GM18505 (cell line): ENCODE measurements around the gene KANTR.
A peak's percentile ranks its signal among the peaks of the same experiment; 100 is the strongest.

Source experiments
- ATAC-seq: cut with Tn5 transposase; IDR thresholded peaks from one replicate; pipeline ENCODE4 v1.9.1; 2021; ENCODE audit not compliant: unreplicated experiment
- POLR2A ChIP-seq: IDR thresholded peaks from 4 replicates; pipeline ENCODE4 v1.6.1; 2011; ENCODE audit warnings: borderline replicate concordance; ENCODE audit not compliant: insufficient read depth, insufficient read length; ENCODE audit errors: extremely low read depth

KANTR gene, protein sequence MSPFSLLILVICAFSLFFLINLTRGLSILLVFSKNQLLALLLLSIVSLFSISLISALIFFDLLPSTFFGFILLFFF

DNA sequence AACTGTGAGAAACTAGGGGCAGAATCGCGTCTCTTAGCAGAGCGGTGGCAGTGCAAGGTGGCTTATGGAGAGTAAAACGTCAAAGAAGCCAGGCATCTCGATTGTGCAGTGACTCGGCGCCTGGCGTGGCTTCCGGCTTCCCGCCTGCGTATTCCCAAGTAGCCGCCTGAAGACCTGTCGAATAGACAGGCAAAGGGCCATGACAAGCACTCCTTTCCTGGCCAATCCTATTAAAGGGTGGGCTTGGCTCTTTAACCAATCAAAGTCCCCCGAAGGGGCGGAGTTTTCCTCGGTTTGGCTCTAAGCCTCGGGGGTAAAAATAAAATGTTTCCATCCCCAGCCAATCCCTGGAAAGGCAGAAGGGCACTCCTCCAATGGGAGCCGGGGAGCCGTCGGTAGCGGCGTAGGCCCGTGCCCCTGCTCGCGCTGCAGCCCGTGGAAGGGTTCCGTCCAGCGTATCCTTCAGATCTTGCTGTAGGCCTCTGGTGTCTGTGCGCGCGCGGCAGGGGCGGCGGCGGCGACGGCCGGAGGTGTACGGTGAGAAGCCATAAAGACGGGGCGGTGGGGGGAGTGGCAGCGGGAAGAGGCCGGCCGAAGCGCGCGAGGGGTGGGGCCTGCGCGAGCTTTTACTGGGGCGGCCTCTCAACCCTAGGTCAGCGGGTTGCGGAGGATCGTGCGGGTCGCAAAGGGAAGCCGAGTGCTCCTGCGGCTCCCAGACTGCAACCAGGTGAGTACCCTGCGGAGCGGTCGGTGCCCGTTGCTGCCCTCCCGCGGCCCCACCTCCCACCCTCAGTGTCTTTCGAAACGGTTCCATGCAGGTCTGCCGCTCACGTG is at the start of gene KANTR:
Gene KANTR (plus strand): TSS at position 395 of the 834 bp plus-strand sequence. CDS start 30,131 bp downstream, outside the sequence.
- peak; percentile 44 for TF ChIP-seq POLR2A
- peak; percentile 69 for ATAC-seq

- no peak for TF ChIP-seq POLR2A
Observed at GRCh38 chrX:53044995-53045394, 48.9 kb upstream of the KANTR start.

DNA sequence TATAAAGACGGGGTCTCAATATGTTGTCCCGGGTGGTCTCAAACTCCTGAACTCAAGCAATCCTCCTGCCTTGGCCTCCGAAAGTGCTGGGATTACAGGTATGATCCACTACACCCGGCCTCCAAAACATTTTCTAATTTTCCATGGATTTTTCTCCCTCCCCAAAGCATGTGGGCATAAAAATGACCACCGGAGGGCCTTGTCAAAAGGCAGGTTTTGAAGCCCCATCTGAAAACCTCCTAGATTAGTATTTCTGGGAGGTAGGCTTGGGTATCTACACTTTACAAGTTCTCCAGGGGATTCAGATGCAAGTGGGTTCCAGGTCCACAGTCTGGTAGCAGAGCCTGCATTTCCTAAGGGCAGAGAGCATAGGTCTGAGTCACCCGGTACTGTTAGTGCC is 46.7 kb upstream of the KANTR start:
- TF ChIP-seq POLR2A = no peak
- ATAC-seq = no peak

More at GRCh38 chrX:53044995-53045394, 48.9 kb upstream of the KANTR start:
- ATAC-seq = no peak

- no peak for TF ChIP-seq POLR2A
- no peak for ATAC-seq
Observed at GRCh38 chrX:53048169-53049126, 45.5 kb upstream of the KANTR start, which contains the start of gene GPR173. Gene GPR173 (plus strand): TSS chrX:53048789. CDS start chrX:53076622, 27,833 bp downstream.

GRCh38 chrX:53049127-53049517 is 44.8 kb upstream of the KANTR start:
- no peak for ATAC-seq
- TF ChIP-seq POLR2A = no peak

DNA sequence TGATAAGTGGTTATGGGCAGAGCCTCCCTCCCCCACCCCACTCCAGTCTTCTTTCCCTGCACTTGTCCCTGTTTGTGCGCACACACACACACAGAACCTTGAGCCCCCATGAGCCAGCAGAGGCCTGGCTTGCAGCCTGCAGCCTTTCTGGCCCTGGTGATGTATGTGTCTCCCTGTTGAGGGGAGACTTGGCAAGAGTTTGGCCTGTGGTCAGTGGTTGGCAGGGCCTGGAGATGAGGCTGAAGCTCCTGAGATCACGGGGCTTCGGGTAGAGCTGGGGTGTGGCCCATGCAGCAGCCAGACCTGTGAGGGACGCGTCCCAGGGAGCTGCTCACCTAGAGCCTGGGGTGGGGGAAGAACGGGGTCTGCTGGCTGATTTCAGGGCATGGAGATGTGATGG is 43.1 kb upstream of the KANTR start:
- no peak for ATAC-seq
- no peak for TF ChIP-seq POLR2A

DNA sequence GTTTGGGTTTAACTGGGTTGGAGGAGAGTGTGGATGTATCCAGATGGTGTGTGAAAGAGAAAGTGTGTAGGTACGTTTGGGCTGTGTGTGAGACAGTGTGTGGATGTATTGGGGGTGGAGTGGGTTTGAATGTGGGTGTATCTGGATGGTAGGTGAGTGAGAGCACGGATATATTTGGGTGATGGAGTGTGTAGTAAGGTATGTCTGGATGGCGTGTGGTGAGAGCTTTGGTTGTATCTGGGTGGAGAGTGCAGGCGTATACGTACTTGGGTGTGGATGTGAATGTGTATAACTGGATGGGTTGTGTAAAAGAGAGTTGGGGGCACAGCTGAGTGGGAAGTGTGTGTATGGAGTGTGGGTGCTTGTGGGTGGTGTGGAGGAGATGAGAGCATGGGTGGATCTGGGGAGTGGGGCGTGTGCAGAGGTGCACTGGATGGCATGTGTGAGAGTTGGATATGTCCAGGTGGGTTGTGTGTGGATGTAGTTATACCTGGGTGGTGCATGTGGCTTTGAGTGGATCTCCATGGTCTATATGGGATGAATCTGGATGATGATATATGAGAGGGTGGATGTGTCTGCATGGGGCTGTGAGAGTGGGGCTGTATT is 38.6 kb upstream of the KANTR start:
- TF ChIP-seq POLR2A = no peak
- no peak for ATAC-seq

GRCh38 chrX:53056292-53056691 is 37.6 kb upstream of the KANTR start:
- no peak for ATAC-seq
- TF ChIP-seq POLR2A = no peak

- no peak for TF ChIP-seq POLR2A
- no peak for ATAC-seq
Observed at GRCh38 chrX:53065104-53065503, 28.8 kb upstream of the KANTR start.

GRCh38 chrX:53071064-53071463 is 22.9 kb upstream of the KANTR start:
- no peak for TF ChIP-seq POLR2A
- no peak for ATAC-seq

GRCh38 chrX:53071604-53072417 is 22.1 kb upstream of the KANTR start:
- no peak for TF ChIP-seq POLR2A
- peak; percentile 86 for ATAC-seq

GRCh38 chrX:53072418-53073114 is 21.4 kb upstream of the KANTR start:
- no peak for ATAC-seq
- TF ChIP-seq POLR2A = no peak

- no peak for TF ChIP-seq POLR2A
- ATAC-seq = no peak
Observed at GRCh38 chrX:53073115-53073586, 20.8 kb upstream of the KANTR start.
